HG03095 (cell line): ENCODE data around the gene COL5A1.
"Not testable (repeated sequence)": the region's sequence is repeated elsewhere in the genome, so short reads cannot be mapped to it uniquely, and the experiment has no call there.

ENCODE experiments used
- ATAC-seq: cut with Tn5 transposase; IDR thresholded peaks from one replicate; pipeline ENCODE4 v1.9.1; 2021; ENCODE audit warnings: moderate library complexity; ENCODE audit not compliant: unreplicated experiment

Gene COL5A1

GRCh38 chr9:134707031-134707680 lies 65.6 kb downstream of the COL5A1 start:
- ATAC-seq: no peak

DNA sequence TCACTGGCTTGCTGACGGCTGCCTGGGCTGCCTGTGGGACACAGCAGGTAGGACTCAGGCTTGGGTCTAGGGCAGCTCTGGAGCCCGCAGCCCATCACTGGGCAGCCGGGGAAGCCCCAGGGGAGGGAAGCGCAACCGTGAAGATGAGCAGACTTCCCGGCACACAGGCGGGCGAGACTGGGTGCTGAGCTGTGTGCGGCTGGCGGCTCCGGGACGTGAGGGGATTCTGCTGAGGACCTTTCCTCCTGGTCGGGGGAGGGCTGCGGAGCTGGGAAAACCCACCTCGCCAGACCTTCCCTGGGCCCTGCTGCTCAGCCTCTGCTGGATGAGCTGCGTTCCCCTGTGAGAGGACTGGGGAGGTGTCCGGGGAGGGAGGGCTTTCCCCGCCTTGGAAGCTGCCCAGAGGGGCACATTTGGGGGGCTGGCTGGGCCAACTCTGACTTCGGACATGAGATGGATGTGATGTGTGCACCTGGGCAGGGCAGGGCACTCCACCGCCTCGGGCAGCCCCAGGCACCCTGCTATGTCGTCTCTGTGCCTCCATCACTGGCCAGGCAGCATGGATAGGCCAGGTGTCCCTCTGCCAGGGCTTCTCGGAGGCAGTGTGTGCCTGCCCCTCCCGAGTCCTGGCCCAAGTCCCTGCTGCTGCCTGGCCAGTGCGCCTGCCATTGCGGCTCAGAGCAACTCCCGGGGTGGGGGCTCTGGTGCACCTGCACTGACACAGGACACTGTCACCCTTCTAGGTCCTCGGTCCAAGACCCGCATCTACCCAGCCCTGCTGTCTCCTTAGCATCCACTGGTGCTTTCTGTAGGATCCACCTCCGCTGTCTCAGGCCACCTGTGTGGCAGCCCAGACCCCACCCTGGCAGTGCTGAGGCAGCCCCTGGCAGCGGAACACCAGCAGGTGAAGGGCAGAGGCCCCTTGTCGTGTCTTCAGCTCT lies 66.4 kb downstream of the COL5A1 start:
- ATAC-seq: no peak

GRCh38 chr9:134708672-134709038 lies 67.1 kb downstream of the COL5A1 start:
- no peak for ATAC-seq

- ATAC-seq: no peak
Observed at GRCh38 chr9:134709512-134710270, 68.1 kb downstream of the COL5A1 start.

GRCh38 chr9:134710271-134710540 lies 68.6 kb downstream of the COL5A1 start:
- no peak for ATAC-seq

- ATAC-seq: no peak
Observed at GRCh38 chr9:134710901-134711300, 69.3 kb downstream of the COL5A1 start.

DNA sequence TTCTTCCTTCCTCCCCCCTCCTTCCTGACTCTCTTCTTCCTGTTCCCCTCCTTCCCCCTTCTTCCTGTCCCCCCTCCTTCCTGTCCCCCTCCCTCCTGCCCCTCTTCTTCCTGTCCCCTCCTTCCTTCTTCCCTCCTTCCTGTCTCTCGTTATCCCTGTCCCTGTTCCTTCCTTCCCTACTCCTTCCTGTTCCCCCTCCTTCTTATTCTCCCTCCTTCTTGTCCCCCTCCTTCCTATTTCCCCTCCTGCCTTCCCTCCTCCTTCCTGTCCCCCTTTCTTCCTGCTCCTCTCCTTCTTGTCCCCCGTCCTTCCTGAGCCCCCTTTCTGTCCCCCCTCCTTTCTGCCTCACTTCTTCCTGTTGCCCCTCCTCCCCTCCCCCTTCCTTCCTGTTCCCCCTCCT lies 70.6 kb downstream of the COL5A1 start:
- no peak for ATAC-seq

GRCh38 chr9:134712926-134713325 lies 71.3 kb downstream of the COL5A1 start:
- no peak for ATAC-seq

- not testable (repeated sequence) for ATAC-seq
Observed at GRCh38 chr9:134715536-134715935, 73.9 kb downstream of the COL5A1 start.

DNA sequence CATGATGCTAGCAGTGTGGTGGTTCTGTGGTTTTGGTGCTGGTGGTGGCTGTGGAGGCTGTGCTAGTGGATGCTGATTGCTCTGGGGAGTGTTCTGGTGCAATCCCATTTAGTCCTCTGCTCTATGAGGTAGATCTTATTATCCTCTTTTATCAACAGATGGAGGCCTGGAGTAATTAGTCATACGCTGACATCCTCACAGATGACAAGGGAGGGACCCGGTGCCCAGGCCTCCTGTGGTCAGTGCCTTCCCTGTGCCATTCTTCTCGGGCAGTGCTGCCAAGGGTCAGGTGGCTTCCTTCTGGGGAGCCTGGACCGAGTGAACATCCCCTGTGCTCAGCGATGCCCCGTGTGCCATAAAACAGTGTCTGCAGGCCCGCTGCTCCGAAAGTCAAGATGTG lies 74.5 kb downstream of the COL5A1 start:
- ATAC-seq: no peak

DNA sequence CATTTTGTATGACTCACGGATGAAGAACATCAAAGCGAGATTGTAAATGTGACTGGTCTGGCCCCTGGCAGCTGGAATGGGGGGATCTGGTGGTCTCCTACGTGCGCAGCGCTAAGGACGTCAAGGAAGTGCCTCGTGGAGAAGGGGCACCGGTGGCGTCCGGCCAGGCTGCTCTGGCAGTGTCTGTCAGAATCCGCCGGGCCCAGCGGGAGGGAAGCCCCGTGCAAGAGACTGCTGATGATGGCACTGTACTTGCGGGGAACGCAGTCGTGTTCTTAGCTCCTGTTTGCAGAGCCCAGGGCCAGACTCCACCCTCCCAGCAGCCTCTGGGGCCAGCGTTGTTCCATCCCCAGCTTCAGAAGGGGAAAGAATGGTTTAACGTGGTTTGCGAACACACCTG lies 75.5 kb downstream of the COL5A1 start:
- ATAC-seq: no peak

- no peak for ATAC-seq
Observed at GRCh38 chr9:134717924-134718645, 76.5 kb downstream of the COL5A1 start.

DNA sequence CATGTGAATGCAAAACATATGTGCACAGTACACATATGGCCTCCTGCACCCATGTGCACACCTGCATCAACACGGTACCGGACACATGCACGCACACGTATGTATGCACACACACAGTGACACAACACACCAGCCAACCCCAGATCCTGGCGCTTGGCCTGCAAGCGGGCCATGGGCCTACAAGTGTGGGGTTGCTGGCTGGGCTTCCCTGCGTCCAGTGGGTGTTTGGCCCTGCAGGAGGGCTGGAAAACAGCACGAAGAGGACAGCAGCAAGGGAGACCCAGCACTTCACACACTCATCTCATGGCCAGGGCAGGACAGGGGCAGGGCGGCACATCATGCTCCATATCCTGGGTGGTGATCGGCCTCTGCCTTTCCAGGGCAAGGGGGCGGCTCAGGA lies 77.7 kb downstream of the COL5A1 start:
- no peak for ATAC-seq

DNA sequence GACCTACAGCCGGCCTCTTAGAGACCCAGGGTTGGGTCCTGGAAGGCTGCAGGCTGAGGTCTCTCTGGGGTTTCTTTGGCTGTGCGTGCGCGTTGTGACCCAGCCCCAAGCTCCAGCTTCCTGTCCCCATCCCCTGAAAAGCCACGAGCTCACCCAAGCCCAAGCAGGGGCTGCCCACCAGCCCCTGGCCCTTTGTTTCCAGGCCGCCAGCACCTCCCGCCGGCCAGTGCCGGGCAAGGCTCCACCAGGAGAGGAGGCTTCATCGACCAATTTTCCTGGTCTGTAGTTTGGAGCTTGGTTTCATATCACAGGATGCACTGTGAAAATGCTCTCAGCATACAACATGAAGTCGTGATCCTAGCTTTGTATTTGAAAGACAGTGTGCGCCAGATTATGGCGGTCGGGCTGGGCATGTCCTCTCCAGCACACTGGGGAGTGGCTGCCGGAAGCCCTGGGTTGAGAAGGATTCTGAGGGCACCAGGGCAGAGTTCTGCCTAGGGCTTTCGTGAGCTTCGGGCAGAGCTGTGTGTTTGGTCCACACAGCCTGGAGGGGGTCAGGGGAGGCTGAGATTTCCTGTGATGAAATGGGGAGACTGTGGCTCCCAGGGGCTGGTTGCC lies 78.6 kb downstream of the COL5A1 start:
- no peak for ATAC-seq

- no peak for ATAC-seq
Observed at GRCh38 chr9:134720796-134721195, 79.2 kb downstream of the COL5A1 start.

- no peak for ATAC-seq
Observed at GRCh38 chr9:134721344-134721743, 79.7 kb downstream of the COL5A1 start.

- ATAC-seq: no peak
Observed at GRCh38 chr9:134722120-134722701, 80.6 kb downstream of the COL5A1 start.

GRCh38 chr9:134723037-134723436 lies 81.4 kb downstream of the COL5A1 start:
- no peak for ATAC-seq

- no peak for ATAC-seq
Observed at GRCh38 chr9:134723491-134724190, 82.0 kb downstream of the COL5A1 start.
